Sigmoid colon (tissue), 4 donors: ENCODE data around the gene HUWE1.

Source experiments
- CTCF ChIP-seq, 4 experiments: fragments of 450-650 bp in 3 of 4; fragments of 200-600 bp in 1 of 4; IDR thresholded peaks; one replicate each; pipeline ENCODE4 v1.5.1; 2016 to 2019; ENCODE audit warnings: antibody characterized with exemption in 4 of 4, mild to moderate bottlenecking in 3 of 4, moderate library complexity in 2 of 4
- EP300 ChIP-seq, 4 donors: sonication (generic); formaldehyde crosslinking; IDR thresholded peaks; one replicate each; pipeline ENCODE4 v1.6.1; 2017; ENCODE audit warnings: antibody characterized with exemption in 4 of 4
- POLR2AphosphoS5 ChIP-seq, 4 donors: sonication (generic); formaldehyde crosslinking; IDR thresholded peaks; one replicate each; pipeline ENCODE4 v1.6.1; 2017; ENCODE audit warnings: antibody characterized with exemption in 4 of 4

GRCh38 chrX:53681661-53682060 is 4.9 kb downstream of the HUWE1 start:
- TF ChIP-seq POLR2AphosphoS5 (IDR thresholded peaks at IDR 0.05) (no peak), EP300 (IDR thresholded peaks at IDR 0.05) (no peak), CTCF (IDR thresholded peaks at IDR 0.05) (no peak)
